Measurements from ENCODE around the gene HMGCL.

DNA sequence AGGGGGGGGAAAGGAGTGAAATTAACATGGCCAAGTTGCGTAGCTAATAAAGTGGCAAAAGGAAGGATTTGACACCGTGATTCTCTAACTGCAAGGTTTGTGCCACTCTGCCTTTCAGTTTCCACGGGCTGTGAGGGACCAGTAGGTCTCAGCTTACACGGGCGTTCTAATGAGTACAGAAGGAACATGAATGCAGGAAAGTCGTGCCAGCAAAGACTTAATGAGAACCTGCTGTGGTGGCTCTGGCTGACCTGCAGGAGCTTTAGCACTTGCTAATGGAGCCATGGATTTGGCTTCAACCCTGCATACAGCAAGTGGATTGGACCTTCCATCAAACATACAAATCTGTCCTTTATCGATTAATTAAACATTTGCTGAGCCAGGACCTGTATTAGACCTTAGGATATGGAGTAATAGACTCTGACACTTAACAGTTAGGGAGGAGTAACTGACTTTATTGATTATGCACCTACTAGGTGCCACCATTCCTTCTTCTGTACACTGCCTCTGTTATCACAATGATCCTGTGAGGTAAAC, 62.1 kb downstream of the HMGCL start:
- TF ChIP-seq, protein P1, sequence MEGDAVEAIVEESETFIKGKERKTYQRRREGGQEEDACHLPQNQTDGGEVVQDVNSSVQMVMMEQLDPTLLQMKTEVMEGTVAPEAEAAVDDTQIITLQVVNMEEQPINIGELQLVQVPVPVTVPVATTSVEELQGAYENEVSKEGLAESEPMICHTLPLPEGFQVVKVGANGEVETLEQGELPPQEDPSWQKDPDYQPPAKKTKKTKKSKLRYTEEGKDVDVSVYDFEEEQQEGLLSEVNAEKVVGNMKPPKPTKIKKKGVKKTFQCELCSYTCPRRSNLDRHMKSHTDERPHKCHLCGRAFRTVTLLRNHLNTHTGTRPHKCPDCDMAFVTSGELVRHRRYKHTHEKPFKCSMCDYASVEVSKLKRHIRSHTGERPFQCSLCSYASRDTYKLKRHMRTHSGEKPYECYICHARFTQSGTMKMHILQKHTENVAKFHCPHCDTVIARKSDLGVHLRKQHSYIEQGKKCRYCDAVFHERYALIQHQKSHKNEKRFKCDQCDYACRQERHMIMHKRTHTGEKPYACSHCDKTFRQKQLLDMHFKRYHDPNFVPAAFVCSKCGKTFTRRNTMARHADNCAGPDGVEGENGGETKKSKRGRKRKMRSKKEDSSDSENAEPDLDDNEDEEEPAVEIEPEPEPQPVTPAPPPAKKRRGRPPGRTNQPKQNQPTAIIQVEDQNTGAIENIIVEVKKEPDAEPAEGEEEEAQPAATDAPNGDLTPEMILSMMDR (conservative IDR thresholded peaks at IDR 0.05; ENCODE audit: low read depth, low read length) = no peak
- TF ChIP-seq EZH2 (IDR thresholded peaks at IDR 0.05; ENCODE audit: low read length, unreplicated experiment) (no peak), EZH2phosphoT487 (IDR thresholded peaks at IDR 0.05; ENCODE audit: borderline replicate concordance, low read length) (no peak)

Data from PC-3 (cell line).